Astrocyte of the spinal cord (primary cell): ENCODE data around the gene SAMHD1.

Experiments used
- DNase-seq: peaks from one replicate; pipeline ENCODE4 v3.0.0; 2011; ENCODE audit warnings: low read depth, low spot score
- H3K4me3 ChIP-seq: 2 replicates; pipeline ENCODE4 v1.5.1; 2011; ENCODE audit warnings: low read depth, mild to moderate bottlenecking, low read length, moderate library complexity
- in situ Hi-C: cut with HindIII; loops from 2 replicates; pipeline ENCODE4 v1.10.0; 2017; ENCODE audit warnings: low sequenced_read_pairs
- TF ChIP-seq, protein P1 (sequence below): IDR thresholded peaks from 2 replicates; pipeline ENCODE4 v1.5.1; 2012; ENCODE audit warnings: low read depth, mild to moderate bottlenecking, low read length, inconsistent platforms

The SAMHD1 gene

DNA sequence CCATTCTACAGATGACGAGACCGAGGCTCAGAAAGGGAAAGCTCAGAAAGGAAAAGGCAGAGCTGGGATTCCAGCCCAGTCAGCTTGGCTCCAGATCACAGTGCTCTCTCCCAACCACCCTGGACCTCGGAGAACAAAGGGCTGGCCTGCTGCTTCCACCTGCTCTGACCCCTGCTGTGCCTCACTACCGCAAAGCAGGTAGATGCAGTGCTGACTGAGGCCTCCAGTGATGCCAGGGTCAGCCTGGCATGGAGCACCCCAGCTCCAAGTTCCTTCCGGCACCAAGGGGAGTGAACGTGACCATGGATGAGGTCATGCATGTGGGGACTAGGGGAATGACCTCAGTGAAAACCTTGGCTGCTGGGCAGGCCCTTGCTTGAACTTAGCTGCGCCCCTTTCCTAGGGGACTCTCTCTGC lies 96.3 kb downstream of the SAMHD1 start:
- no peak for DNase-seq
- in situ Hi-C loops: no loop called here
- no peak overlapping the region for H3K4me3 ChIP-seq
- TF ChIP-seq, protein P1, sequence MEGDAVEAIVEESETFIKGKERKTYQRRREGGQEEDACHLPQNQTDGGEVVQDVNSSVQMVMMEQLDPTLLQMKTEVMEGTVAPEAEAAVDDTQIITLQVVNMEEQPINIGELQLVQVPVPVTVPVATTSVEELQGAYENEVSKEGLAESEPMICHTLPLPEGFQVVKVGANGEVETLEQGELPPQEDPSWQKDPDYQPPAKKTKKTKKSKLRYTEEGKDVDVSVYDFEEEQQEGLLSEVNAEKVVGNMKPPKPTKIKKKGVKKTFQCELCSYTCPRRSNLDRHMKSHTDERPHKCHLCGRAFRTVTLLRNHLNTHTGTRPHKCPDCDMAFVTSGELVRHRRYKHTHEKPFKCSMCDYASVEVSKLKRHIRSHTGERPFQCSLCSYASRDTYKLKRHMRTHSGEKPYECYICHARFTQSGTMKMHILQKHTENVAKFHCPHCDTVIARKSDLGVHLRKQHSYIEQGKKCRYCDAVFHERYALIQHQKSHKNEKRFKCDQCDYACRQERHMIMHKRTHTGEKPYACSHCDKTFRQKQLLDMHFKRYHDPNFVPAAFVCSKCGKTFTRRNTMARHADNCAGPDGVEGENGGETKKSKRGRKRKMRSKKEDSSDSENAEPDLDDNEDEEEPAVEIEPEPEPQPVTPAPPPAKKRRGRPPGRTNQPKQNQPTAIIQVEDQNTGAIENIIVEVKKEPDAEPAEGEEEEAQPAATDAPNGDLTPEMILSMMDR: no peak

DNA sequence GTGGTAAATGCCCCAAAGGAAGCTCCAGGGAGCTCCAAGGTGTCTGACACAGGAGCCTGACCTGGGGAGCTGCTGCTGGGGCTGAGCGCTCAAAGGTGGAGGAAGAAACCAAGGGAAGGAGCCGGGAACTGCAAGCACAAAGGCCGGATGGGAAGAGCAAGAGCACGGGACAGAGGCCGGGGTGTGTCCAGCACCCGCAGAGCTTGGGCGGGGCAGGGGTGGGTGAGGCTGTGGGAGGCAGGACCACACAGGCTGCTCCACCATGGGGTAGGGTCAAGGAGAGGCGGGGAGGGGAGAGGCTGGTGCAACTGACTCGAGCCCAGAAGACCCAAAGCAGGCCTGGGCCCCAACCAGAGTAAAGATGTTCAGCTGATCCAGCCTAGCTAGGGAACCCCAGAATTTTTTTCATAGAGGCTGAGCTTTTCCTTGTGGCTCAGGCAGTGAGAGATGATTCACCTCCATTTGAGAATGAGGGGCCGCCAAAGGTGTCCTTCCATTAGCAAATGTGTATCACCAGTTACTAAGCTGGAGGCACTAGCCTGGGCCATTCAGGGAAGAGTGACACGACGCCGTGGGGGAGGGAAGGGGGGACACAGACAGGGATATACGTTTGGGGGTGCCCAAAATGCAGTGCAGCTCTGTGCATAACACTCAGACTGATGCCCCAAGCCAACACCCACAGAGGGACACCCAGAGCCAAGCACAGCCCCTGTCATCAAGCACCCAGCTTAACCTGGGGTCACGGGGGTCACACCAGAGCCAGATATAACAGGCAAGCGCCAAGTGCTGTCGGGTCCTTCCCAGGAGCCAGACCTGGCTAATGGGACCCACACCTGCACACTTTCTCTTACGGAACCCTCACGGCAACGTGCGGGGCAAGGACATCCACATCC lies 96.9 kb downstream of the SAMHD1 start:
- TF ChIP-seq, protein P1: no peak
- DNase-seq: no peak
- no peak overlapping the region for H3K4me3 ChIP-seq
- in situ Hi-C loops: no loop called here

DNA sequence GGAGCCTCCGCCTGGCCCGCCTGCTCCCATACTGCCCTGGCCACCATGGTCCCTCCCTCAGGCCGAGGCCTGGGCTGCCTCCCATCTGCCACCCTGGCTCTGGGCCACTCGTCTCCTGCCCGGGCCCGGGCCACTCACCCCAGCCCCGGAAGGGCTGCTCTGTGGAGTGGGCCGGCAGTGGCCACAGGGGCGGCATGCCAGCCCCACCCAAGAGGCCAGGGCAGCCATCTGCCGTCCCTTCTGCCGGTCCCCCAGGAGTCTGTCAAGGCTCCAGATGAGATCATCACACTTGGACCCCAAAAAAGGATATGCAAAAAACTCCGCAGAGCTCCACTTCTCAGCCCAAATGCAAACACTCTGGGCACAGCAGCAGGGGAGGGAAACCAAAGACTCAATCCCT lies 99.3 kb downstream of the SAMHD1 start:
- no peak overlapping the region for H3K4me3 ChIP-seq
- TF ChIP-seq, protein P1: no peak
- in situ Hi-C loops: no loop called here
- DNase-seq: no peak

DNA sequence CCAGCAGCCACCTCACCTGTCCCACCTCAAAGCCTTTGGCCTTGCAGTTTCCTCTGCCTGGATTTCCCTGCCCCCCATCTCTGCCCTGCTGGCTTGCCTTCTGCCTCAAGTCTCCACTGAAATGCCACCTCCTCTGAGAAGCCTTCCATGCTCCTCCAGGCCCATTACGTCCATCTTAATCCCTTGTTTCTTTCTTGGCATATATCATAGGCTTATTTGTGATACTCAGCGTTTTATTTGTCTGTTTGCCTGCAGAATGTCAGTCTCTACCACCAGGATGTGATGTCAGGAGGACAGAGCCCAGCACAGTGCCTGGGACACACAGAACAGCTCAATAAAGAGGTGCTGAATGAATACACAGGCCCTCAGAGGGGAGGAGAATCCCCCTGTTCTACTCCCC lies 100.0 kb downstream of the SAMHD1 start:
- in situ Hi-C loops: no loop called here
- DNase-seq: no peak
- TF ChIP-seq, protein P1: no peak
- H3K4me3 ChIP-seq: no peak overlapping the region

DNA sequence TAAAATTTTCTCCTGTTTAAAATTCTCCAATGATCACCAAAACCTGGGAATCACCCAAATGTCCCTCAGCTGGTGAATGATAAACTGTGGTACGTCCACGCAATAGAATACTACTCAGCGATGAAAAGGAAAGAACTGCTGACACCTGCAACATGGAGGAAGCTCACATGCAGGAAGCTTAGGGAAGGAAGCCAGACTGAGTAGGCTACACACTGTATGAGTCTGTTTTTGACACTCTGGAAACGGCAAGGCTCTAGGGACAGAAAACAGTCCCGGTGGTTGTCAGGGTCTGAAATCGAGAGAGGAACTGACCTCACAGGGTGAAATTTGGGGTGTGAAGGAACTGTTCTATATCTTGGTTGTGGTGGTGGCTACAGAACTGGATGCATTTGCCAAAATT lies 100.7 kb downstream of the SAMHD1 start:
- H3K4me3 ChIP-seq: no peak overlapping the region
- in situ Hi-C loops: no loop called here
- TF ChIP-seq, protein P1: no peak
- DNase-seq: no peak

DNA sequence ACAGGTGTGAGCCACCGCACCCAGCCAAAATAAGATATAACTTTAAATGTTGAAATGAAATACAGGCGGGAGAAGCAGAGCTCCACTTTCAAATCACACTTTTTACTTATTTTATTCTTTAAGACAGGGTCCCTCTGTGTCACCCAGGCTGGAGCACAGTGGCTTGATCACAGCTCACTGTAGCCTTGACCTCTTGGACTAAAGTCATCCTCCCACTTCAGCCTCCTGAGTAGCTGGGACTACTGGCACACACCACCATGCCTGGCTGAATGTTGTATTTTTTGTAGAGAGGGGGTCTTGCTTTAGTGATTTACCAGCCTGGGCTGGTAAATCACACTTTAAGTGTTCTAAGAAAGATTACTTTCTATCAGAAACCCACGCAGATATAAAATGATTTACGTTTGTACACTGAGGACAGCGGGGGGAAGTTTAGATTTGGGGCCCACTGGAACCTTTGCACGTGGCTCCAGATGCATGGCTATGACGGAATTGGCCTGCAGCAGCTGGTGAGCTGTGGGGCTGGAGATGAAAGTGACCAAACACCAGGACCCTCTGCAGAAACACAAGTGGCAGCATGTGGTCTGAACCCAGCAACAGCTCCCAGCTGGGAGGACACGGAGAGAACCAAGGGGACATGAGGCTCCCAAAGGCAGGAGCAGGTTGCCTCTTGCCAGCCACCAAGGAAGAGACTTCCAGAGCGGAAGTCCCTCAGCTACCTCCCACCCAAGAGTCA lies 102.0 kb downstream of the SAMHD1 start:
- TF ChIP-seq, protein P1: no peak
- DNase-seq: no peak
- no peak overlapping the region for H3K4me3 ChIP-seq
- in situ Hi-C loops: no loop called here
